Ovary (tissue), 9 donors: ENCODE measurements around the gene KXD1. TPM values are rescaled to one million over a fixed set of nuclear protein-coding genes. Genes with fewer than 3 reads are reported as not detected.

Experiments
- DNase-seq, 5 donors: peaks; one replicate each; pipeline ENCODE4 v3.0.0-alpha.2; 2019 to 2020
- H3K27ac ChIP-seq, 2 donors: fragments of 200-600 bp; one replicate each; pipeline versions ENCODE4 v1.5.1 to v1.8.0; 2019 to 2022
- H3K27me3 ChIP-seq: fragments of 200-600 bp; one replicate; pipeline ENCODE4 v1.8.0; 2022
- H3K36me3 ChIP-seq: fragments of 200-600 bp; sonication (generic); one replicate; pipeline ENCODE4 v1.5.1; 2019
- H3K4me1 ChIP-seq: one replicate; pipeline ENCODE4 v1.8.1; 2013; ENCODE audit warnings: mild to moderate bottlenecking, moderate library complexity; ENCODE audit not compliant: insufficient read depth
- H3K4me3 ChIP-seq: fragments of 200-600 bp; sonication (generic); one replicate; pipeline ENCODE4 v1.5.1; 2017
- H3K9me3 ChIP-seq, 2 donors: fragments of 200-600 bp in 1 of 2; sonication (generic) in 1 of 2; one replicate each; pipeline versions ENCODE4 v1.5.1 to v1.8.1; 2013 to 2019; ENCODE audit warnings: mild to moderate bottlenecking in 1 of 2, moderate library complexity in 1 of 2
- EP300 ChIP-seq: sonication (generic); formaldehyde crosslinking; IDR thresholded peaks from one replicate; pipeline ENCODE4 v1.6.1; 2017; ENCODE audit warnings: antibody characterized with exemption
- POLR2A ChIP-seq: fragments of 450-650 bp; IDR thresholded peaks from one replicate; pipeline ENCODE4 v1.6.1; 2017; ENCODE audit warnings: antibody characterized with exemption, mild to moderate bottlenecking, moderate library complexity
- WGBS, 3 donors: extraction: QIAGEN DNeasy Blood & Tissue Kit in 1 of 3; methylation state at CpG; one replicate each; pipeline versions ENCODE4 v1.1.5 to v1.1.7; 2013 to 2017; 5-methylcytosine and 5-hydroxymethylcytosine counted together
- intact Hi-C, 4 donors: fragments of 100-400 bp; cut with DNase I; formaldehyde crosslinking; loops; one replicate each; pipeline versions ENCODE4 v1.11.0 to v1.15.1; 2022 to 2023
- polyA plus RNA-seq, 2 donors: library from polyadenylated mRNA; stranded (reverse); fragments of 200-250 nt in 1 of 2; fragments of 350-450 nt in 1 of 2; fragmentation: Illumina TruSeq in 1 of 2; extraction: RNeasy Lipid Tissue Mini Kit (QIAGEN cat#74804) in 1 of 2; gene quantifications; one replicate each; pipeline ENCODE4 v1.2.3, GENCODE V29; 2013 to 2014
- total RNA-seq, 7 donors: library from RNA; depleted of rRNA in 2 of 7; stranded (reverse); fragments of >200 nt in 2 of 7; fragmentation: NEBNext Ultra II Directional in 3 of 7; extraction: Animal tissue kit (Norgen Biotek cat#: 25700) in 3 of 7; gene quantifications; one replicate each; pipeline versions ENCODE4 v1.1.0 to v1.2.4, GENCODE V29; 2016 to 2023
- TF ChIP-seq, protein P1 (sequence below), 3 donors: fragments of 450-650 bp in 2 of 3; fragments of 200-600 bp in 1 of 3; IDR thresholded peaks; one replicate each; pipeline versions ENCODE4 v1.5.1 to v1.8.0; 2016 to 2022; ENCODE audit warnings: antibody characterized with exemption in 3 of 3, mild to moderate bottlenecking in 1 of 3
- donor health status: DM: no; HTN: no; CAD: no; lungs with moderate emphysema.
- donor health status: DM: no; HTN: no; CAD: no.
- donor health status: Bipolar disorder and iron deficiency.
- donor health status: DM: yes; HTN: yes; CAD: no.
- donor health status: DM: no; HTN: no; CAD: no.
- donor health status: DM: yes; HTN: yes; CAD: no.

The KXD1 gene
- total and polyA plus RNA-seq, 9 donors, result 52.0 to 78.3 (median 65.9) TPM

DNA sequence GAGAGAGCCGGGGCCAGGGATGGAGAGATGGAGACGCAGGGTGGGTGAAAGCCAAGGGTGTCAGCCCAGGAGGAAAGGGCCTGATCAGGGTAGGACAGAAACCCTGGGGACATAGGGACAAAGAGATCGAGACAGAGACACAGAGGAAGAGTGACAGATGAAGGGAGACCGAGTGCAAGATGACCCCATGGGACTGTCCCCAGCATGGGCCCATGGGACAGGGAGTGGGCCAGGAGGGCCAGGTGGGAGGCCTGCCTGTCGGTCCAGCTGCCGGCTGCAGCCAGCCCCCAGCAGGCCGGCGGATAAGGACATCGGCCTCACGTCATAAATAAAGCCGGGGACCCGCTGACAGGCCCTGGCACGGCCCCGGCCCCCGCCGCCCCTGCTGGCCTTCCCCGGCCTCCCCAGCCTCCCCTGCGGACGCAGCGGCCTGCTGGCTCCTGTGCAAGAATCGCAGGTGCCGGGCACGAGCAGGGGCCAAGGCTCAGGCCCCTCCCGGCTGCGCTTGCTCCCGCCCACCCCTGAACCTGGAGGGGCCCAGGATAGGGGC, 37.2 kb downstream of the KXD1 start:
- peaks cover 5% of the 10 kb centered on the region for H3K4me1 ChIP-seq
- H3K27me3 ChIP-seq, result no peaks in the 10 kb centered on the region
- intact Hi-C loops, result loop anchor here (2.0 to 10.0 kb wide), 5 partner anchors 80 to 260 kb away; partner anchors contain the start of gene CRTC1 (in 1 of the 4)
- TF ChIP-seq, protein P1, sequence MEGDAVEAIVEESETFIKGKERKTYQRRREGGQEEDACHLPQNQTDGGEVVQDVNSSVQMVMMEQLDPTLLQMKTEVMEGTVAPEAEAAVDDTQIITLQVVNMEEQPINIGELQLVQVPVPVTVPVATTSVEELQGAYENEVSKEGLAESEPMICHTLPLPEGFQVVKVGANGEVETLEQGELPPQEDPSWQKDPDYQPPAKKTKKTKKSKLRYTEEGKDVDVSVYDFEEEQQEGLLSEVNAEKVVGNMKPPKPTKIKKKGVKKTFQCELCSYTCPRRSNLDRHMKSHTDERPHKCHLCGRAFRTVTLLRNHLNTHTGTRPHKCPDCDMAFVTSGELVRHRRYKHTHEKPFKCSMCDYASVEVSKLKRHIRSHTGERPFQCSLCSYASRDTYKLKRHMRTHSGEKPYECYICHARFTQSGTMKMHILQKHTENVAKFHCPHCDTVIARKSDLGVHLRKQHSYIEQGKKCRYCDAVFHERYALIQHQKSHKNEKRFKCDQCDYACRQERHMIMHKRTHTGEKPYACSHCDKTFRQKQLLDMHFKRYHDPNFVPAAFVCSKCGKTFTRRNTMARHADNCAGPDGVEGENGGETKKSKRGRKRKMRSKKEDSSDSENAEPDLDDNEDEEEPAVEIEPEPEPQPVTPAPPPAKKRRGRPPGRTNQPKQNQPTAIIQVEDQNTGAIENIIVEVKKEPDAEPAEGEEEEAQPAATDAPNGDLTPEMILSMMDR (IDR thresholded peaks at IDR 0.05), result no peak
- TF ChIP-seq EP300, result no peak
- TF ChIP-seq POLR2A, result no peak
- WGBS, 3 donors, result 6 to 11% (median 11%) methylated on average over 15 to 26 of the region's 26 CpGs
- peak in 1 of 5 donors; percentile 45 for DNase-seq
- no peak overlapping the region for H3K27ac ChIP-seq
- no peaks in the 10 kb centered on the region for H3K36me3 ChIP-seq
- no peak overlapping the region for H3K4me3 ChIP-seq
- H3K9me3 ChIP-seq, result no peaks in the 10 kb centered on the region

DNA sequence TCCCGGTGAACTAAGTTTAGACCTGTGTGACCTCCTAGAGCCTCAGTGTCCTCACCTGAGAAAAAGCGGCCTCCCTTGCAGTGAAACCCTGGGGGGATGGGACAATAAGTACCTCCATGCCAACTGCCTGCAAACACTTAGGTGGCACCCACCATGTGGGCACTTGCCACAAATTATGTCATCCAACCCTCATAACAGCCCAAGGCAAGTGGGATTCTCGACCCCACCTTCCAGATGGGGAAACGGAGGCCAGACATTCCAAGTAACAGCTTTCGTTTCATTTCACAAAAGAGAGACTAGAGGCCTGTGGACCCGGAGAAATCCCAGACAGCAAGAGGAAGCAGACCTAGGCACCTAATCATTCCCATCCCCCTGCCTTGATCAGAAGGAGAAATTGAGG, 37.8 kb downstream of the KXD1 start:
- no peaks in the 10 kb centered on the region for H3K9me3 ChIP-seq
- no peaks in the 10 kb centered on the region for H3K27me3 ChIP-seq
- no peaks in the 10 kb centered on the region for H3K36me3 ChIP-seq
- no peak overlapping the region for H3K27ac ChIP-seq
- TF ChIP-seq, protein P1 (IDR thresholded peaks at IDR 0.05), result no peak
- TF ChIP-seq POLR2A (no peak), EP300 (no peak)
- H3K4me1 ChIP-seq, result peaks cover 2% of the 10 kb centered on the region
- intact Hi-C loops, result loop anchor here in 3 of 4 donors (2.0 to 10.0 kb wide), 5 partner anchors 79 to 259 kb away; partner anchors contain the start of gene CRTC1 (in 1 of the 3)
- 48 to 55% (median 49%) methylated on average over 6 of the region's 6 CpGs for whole genome bisulfite sequencing, 3 donors
- DNase-seq, result no peak
- no peak overlapping the region for H3K4me3 ChIP-seq

DNA sequence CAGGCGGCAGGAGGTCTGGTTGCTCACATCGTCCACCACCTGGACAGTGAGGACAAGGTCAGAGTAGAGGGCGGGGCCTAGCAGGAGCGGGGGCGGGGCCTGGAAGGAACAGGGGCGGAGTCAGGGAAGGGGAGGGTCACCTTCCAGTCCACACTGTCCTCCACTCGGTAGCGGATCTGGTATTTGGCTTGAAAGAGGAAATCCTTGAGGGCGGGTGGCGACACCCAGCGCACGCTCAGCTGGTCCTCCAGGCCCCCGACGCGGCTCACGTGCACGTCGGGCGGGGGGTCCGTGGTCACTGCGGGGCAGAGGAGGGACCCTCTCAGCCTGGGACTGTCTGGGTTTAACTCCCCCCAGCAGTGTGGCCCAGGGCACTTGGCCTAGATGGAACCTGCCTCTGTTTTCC, 39.1 kb downstream of the KXD1 start:
- H3K36me3 ChIP-seq, result no peaks in the 10 kb centered on the region
- no peak overlapping the region for H3K27ac ChIP-seq
- peaks cover 2% of the 10 kb centered on the region for H3K4me1 ChIP-seq
- H3K4me3 ChIP-seq, result no peak overlapping the region
- TF ChIP-seq, protein P1 (IDR thresholded peaks at IDR 0.05), result no peak
- TF ChIP-seq EP300 (no peak), POLR2A (peak; percentile 10)
- H3K9me3 ChIP-seq, result no peaks in the 10 kb centered on the region
- DNase-seq, result peak in 4 of 5 donors; percentile 45 to 75 (median 60)
- intact Hi-C loops, result loop anchor here in 3 of 4 donors (5.0 to 10.0 kb wide), 4 partner anchors 78 to 258 kb away; partner anchors contain the start of gene CRTC1 (in 1 of the 3)
- H3K27me3 ChIP-seq, result no peaks in the 10 kb centered on the region
- 3 to 11% (median 3%) methylated on average over 21 of the region's 21 CpGs for WGBS, 3 donors

DNA sequence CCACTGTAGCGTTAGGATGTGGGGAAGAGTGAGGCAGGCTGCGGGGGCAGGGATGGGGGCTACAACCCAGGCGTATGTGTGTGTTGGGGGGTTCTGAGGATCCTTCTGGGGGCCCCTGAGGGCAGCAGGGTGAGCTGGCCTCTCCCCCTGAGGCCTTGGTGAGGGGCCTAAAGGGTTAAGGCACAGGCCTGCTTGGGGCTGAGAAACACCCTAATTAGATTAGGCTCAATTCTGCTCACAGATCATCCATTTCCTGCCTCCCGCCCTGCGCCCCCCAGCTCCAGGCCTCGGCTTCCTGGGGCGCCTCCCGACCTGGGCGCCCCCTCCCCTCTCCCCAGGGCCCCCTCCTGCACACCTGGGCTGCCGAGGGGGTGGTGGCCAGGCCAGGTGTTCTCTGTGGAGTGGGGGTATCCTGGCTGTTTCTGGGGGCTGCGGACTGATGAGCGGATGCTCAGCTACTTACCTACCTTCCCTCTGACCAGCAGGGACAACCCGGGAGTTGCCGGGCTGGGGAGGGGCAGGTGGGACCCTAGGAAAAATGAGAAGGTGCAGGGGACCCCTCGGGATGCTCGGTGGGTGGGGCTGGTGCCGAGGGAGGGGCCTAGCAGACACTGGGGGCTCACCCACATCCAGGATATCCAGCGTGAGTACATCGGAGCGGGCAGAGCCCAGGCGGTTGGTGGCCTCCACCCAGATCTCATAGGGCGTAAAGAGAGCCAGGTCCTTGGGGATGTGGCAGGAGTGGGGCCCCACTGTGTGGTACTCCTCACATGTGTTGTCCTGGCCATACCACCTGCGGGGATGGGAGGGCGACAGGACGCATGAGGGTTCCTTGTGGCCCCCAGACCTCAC, 40.4 kb downstream of the KXD1 start:
- Histone ChIP-seq H3K27ac (no peak overlapping the region), H3K4me3 (no peak overlapping the region), H3K9me3 (no peaks in the 10 kb centered on the region), H3K4me1 (peaks cover 2% of the 10 kb centered on the region), H3K36me3 (no peaks in the 10 kb centered on the region), H3K27me3 (no peaks in the 10 kb centered on the region)
- TF ChIP-seq, protein P1 (IDR thresholded peaks at IDR 0.05), result no peak
- TF ChIP-seq POLR2A (no peak), EP300 (no peak)
- DNase-seq, result no peak
- 25 to 32% (median 27%) methylated on average over 25 of the region's 25 CpGs for WGBS, 3 donors
- intact Hi-C loops, result loop anchor here in 3 of 4 donors (5.0 to 10.0 kb wide), 4 partner anchors 77 to 257 kb away; partner anchors contain the start of gene CRTC1 (in 1 of the 3)
